AG04449 (cell line): Measurements from ENCODE around the gene OTUD4.

Experiments used
- CTCF ChIA-PET: fragments of 350-600 bp; formaldehyde crosslinking; extraction: SDS; loops from one replicate; lab custom pipeline; 2021; ENCODE audit warnings: antibody characterized with exemption; lab: Yijun Ruan, JAX
- POLR2A ChIA-PET: fragments of 400-600, 350-600 bp; formaldehyde crosslinking; extraction: SDS; loops from one replicate; lab custom pipeline; 2020; ENCODE audit warnings: antibody characterized with exemption, inconsistent platforms; lab: Yijun Ruan, JAX
- DNase-seq: peaks from one replicate; pipeline ENCODE4 v3.0.0-alpha.2; 2010; ENCODE audit warnings: low read depth, low spot score
- H3K4me3 ChIP-seq: 2 replicates; pipeline ENCODE4 v1.5.1; 2011; ENCODE audit warnings: low read depth, mild to moderate bottlenecking, control low read depth, low read length
- CTCF ChIP-seq: IDR thresholded peaks from one replicate; pipeline ENCODE4 v1.5.1; 2011; ENCODE audit warnings: mild to moderate bottlenecking, moderate library complexity, low read length, control low read depth, inconsistent platforms; ENCODE audit not compliant: insufficient read depth; ENCODE audit errors: missing control alignments

OTUD4 gene

GRCh38 chr4:145132511-145133098 is 47.8 kb downstream of the OTUD4 start:
- ChIA-PET CTCF (interaction anchor here (0.7 kb wide), 1 partner anchor 43 kb away, joined by 3 read pairs; no protein-coding TSS in a partner anchor), POLR2A (no interaction called here)
- no peak for TF ChIP-seq CTCF
- no peak for DNase-seq
- H3K4me3 ChIP-seq = no peak overlapping the region

GRCh38 chr4:145131848-145132247 is 48.5 kb downstream of the OTUD4 start:
- H3K4me3 ChIP-seq = no peak overlapping the region
- ChIA-PET POLR2A (no interaction called here), CTCF (no interaction called here)
- no peak for TF ChIP-seq CTCF
- no peak for DNase-seq

DNA sequence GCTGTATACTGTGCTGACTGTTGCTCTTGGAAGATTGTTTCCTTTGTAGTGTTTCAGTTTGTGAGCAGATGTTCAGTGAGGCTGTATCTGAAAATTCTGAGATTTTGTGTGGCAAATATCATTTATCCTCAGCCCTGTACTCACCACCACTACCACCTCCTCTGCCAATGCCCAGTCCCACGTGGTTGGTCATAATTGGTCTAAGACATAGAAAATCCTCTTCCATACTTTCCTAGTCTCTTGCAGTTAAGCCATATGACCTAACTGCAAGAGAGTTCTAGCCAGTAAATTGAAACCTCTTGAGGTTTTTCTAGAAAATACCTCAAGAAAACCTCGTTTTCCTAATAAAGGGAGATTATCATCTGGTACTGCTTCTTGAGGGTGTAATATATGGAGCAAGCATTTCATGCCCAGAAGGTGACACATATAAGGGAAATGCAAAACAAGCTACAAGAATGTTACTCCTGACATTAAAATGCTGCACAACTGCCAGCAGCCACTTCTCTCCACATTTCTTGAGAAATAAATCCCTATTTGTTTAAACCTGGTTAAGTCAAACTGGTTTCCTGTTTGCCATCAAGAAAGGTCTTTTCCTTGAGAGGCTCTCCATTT is 49.5 kb downstream of the OTUD4 start:
- peak; percentile 94 for DNase-seq
- no peak overlapping the region for H3K4me3 ChIP-seq
- POLR2A ChIA-PET = no interaction called here
- CTCF ChIA-PET = no interaction called here
- no peak for TF ChIP-seq CTCF

- TF ChIP-seq CTCF = no peak
- H3K4me3 ChIP-seq = no peak overlapping the region
- ChIA-PET POLR2A (no interaction called here), CTCF (no interaction called here)
- no peak for DNase-seq
Observed at GRCh38 chr4:145130130-145130529, 50.3 kb downstream of the OTUD4 start.

DNA sequence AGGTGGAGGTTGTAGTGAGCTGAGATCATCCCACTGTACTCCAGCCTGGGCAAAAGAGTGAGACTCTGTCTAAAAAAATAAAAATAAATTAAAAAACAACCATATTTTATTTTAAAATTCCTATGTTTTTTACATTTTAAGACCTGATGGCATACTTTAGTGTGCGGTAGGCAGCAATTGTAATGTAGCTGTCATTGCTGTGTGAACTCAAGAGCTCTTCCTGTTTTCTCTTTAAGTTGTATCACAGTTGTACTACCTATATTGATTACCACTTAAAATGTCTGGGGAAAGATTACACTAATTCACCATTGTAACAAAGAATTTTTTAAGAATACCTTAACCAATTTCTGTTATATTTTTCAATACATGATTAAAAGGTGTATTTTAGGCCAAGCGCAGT is 55.0 kb downstream of the OTUD4 start:
- CTCF ChIA-PET = interaction anchor here (1.8 kb wide), 1 partner anchor 492 kb away, joined by 5 read pairs; no protein-coding TSS in a partner anchor
- H3K4me3 ChIP-seq = no peak overlapping the region
- no peak for TF ChIP-seq CTCF
- POLR2A ChIA-PET = no interaction called here
- DNase-seq = no peak

GRCh38 chr4:145108128-145108527 is 72.3 kb downstream of the OTUD4 start:
- TF ChIP-seq CTCF = no peak
- ChIA-PET POLR2A (no interaction called here), CTCF (interaction anchor here (0.5 to 1.7 kb wide), 2 partner anchors 15 to 67 kb away, joined by 3 to 4 read pairs; no protein-coding TSS in a partner anchor)
- DNase-seq = no peak
- no peak overlapping the region for H3K4me3 ChIP-seq
